Measurements from ENCODE around the gene SEC14L5.

- no peak for TF ChIP-seq CTCF (IDR thresholded peaks at IDR 0.05; ENCODE audit: poor library complexity)
- no peak for TF ChIP-seq EZH2 (IDR thresholded peaks at IDR 0.05; ENCODE audit: borderline replicate concordance)
- TF ChIP-seq EZH2phosphoT487 (IDR thresholded peaks at IDR 0.05; ENCODE audit: low read depth, severe bottlenecking, unreplicated experiment), result no peak
These were observed 59.0 kb downstream of the SEC14L5 start for GRCh38 chr16:5016967-5017677.
